GM12878 (cell line): Measurements from ENCODE around the gene MAPK13. TPM values are rescaled to one million over a fixed set of nuclear protein-coding genes. Genes with fewer than 3 reads are reported as not detected.
A peak's percentile ranks its signal among the peaks of the same experiment; 100 is the strongest.

Source experiments
- BRCA1 ChIP-seq: IDR thresholded peaks from 2 replicates; pipeline ENCODE4 v1.6.1; 2011; ENCODE audit warnings: low read depth, low read length, improper control_type of control experiment
- CHD1 ChIP-seq: IDR thresholded peaks from 2 replicates; pipeline ENCODE4 v1.6.1; 2012; ENCODE audit warnings: low read depth, low read length, improper control_type of control experiment
- CREB1 ChIP-seq: IDR thresholded peaks from 2 replicates; pipeline ENCODE4 v1.6.1; 2012; ENCODE audit warnings: low read depth, mild to moderate bottlenecking, inconsistent platforms
- CTCF ChIP-seq, 3 experiments: IDR thresholded peaks in 2 of 3; conservative IDR thresholded peaks in 1 of 3; 2 replicates each; pipeline ENCODE4 v1.5.1; 2011; ENCODE audit warnings: low read depth in 3 of 3, low read length in 3 of 3, mild to moderate bottlenecking in 3 of 3, control low read depth in 2 of 3, moderate library complexity in 2 of 3, inconsistent platforms in 1 of 3, mixed read lengths in 1 of 3; ENCODE audit not compliant: control insufficient read depth in 2 of 3, insufficient read depth in 1 of 3; ENCODE audit errors: extremely low read depth in 1 of 3
- EED ChIP-seq: sonication (generic); IDR thresholded peaks from 2 replicates; pipeline ENCODE4 v1.6.1; 2016; ENCODE audit warnings: antibody characterized with exemption, low read depth
- EGR1 ChIP-seq, 2 experiments: IDR thresholded peaks; 1 replicate in 1 of 2; 2 replicates in 1 of 2; pipeline ENCODE4 v1.6.1; 2011 to 2012; ENCODE audit warnings: low read depth in 2 of 2, low read length in 2 of 2, borderline replicate concordance in 1 of 2, mild to moderate bottlenecking in 1 of 2, moderate library complexity in 1 of 2
- HCFC1 ChIP-seq: fragments of 150-350 bp; IDR thresholded peaks from 2 replicates; pipeline ENCODE4 v1.6.1; 2014; ENCODE audit warnings: low read length
- JUND ChIP-seq: IDR thresholded peaks from 2 replicates; pipeline ENCODE4 v1.6.1; 2012; ENCODE audit warnings: low read depth, mild to moderate bottlenecking, low read length, improper control_type of control experiment, moderate library complexity
- MAX ChIP-seq: IDR thresholded peaks from 2 replicates; pipeline ENCODE4 v1.6.1; 2012; ENCODE audit warnings: low read depth, low read length, improper control_type of control experiment
- MEF2B ChIP-seq: fragments of 450-650 bp; IDR thresholded peaks from 2 replicates; pipeline ENCODE4 v1.6.1; 2018; ENCODE audit warnings: mild to moderate bottlenecking, moderate library complexity; ENCODE audit not compliant: partially characterized antibody, poor library complexity, severe bottlenecking
- MTA3 ChIP-seq: IDR thresholded peaks from 2 replicates; pipeline ENCODE4 v1.6.1; 2012; ENCODE audit warnings: low read length, inconsistent platforms, borderline replicate concordance
- NFXL1 ChIP-seq: fragments of 450-650 bp; IDR thresholded peaks from 2 replicates; pipeline ENCODE4 v1.6.1; 2017; ENCODE audit warnings: antibody characterized with exemption, mild to moderate bottlenecking, borderline replicate concordance
- PKNOX1 ChIP-seq: fragments of 450-650 bp; IDR thresholded peaks from 2 replicates; pipeline ENCODE4 v1.6.1; 2016; ENCODE audit warnings: mild to moderate bottlenecking
- POLR2AphosphoS5 ChIP-seq: IDR thresholded peaks from 2 replicates; pipeline ENCODE4 v1.6.1; 2011; ENCODE audit warnings: mild to moderate bottlenecking, low read length, inconsistent platforms
- RAD51 ChIP-seq: fragments of 450-650 bp; IDR thresholded peaks from 2 replicates; pipeline ENCODE4 v1.6.1; 2016; ENCODE audit warnings: moderate library complexity, mild to moderate bottlenecking, inconsistent platforms
- RELB ChIP-seq: fragments of 450-650 bp; IDR thresholded peaks from 2 replicates; pipeline ENCODE4 v1.6.1; 2017; ENCODE audit warnings: low read depth, mild to moderate bottlenecking, moderate library complexity
- REST ChIP-seq: IDR thresholded peaks from 2 replicates; pipeline ENCODE4 v1.6.1; 2012; ENCODE audit warnings: mild to moderate bottlenecking, low read depth, low read length
- STAT3 ChIP-seq: IDR thresholded peaks from 2 replicates; pipeline ENCODE4 v1.6.1; 2011; ENCODE audit warnings: low read depth, low read length, improper control_type of control experiment
- USF2 ChIP-seq: IDR thresholded peaks from 2 replicates; pipeline ENCODE4 v1.6.1; 2011; ENCODE audit warnings: low read depth, low read length, improper control_type of control experiment, borderline replicate concordance
- ZNF384 ChIP-seq: IDR thresholded peaks from 2 replicates; pipeline ENCODE4 v1.6.1; 2012; ENCODE audit warnings: low read depth, mild to moderate bottlenecking, low read length, improper control_type of control experiment, borderline replicate concordance
- polyA plus RNA-seq, 11 experiments: library from polyadenylated mRNA; depleted of rRNA in 4 of 11; unstranded in 6 of 11; stranded (reverse) in 5 of 11; fragments of >200 nt; fragmentation: Nextera tagmentation in 4 of 11; fragmentation: Illumina TruSeq in 1 of 11; extraction: Ambion mirVana in 4 of 11; extraction: Trizol in 1 of 11; gene quantifications; 1 replicate in 1 of 11; 2 replicates in 10 of 11; pipeline versions ENCODE4 v1.2.1 to v1.2.3, GENCODE V29; 2011 to 2016; ENCODE audit warnings: inconsistent platforms in 2 of 11, missing spikeins in 2 of 11, low read depth in 1 of 11
- total RNA-seq, 4 experiments: library from RNA; depleted of rRNA in 3 of 4; stranded (reverse); fragments of >200 nt in 3 of 4; fragmentation: Illumina TruSeq in 1 of 4; extraction: Trizol in 1 of 4; gene quantifications; 2 replicates each; pipeline versions ENCODE4 v1.2.1 to v1.2.3, GENCODE V29; 2013 to 2021

The MAPK13 gene
- total and polyA plus RNA-seq, 10 of the 15 experiments (the other 5 are each of a cell fraction or from before 2014, with no cell fraction given) = 1.8 to 48.0 (median 37.5) TPM

- TF ChIP-seq RAD51 = no peak
- no peak for TF ChIP-seq USF2
- TF ChIP-seq EGR1 (IDR thresholded peaks at IDR 0.05; ENCODE audit: borderline replicate concordance in 1 of 2, low read depth in 2 of 2, low read length in 2 of 2) = peak in 1 of 2 experiments; percentile 75; a peak in 1 of 3 replicates
- no peak for TF ChIP-seq EED
- peak; percentile 30 for TF ChIP-seq MEF2B
- TF ChIP-seq HCFC1 = no peak
- no peak for TF ChIP-seq STAT3
- no peak for TF ChIP-seq MTA3
- no peak for TF ChIP-seq CREB1
- TF ChIP-seq PKNOX1 = no peak
- TF ChIP-seq ZNF384 = no peak
- TF ChIP-seq MAX = peak; percentile 73; the same call in 1 of the 2 replicates
- TF ChIP-seq CHD1 = peak; percentile 70; the same call in 1 of the 2 replicates
- peak; percentile 4 to 27 (median 22); a peak in 3 of 6 replicates for TF ChIP-seq CTCF (IDR thresholded peaks at IDR 0.05 in 2 of 3, conservative IDR thresholded peaks at IDR 0.05 in 1 of 3; ENCODE audit: control insufficient read depth in 2 of 3, extremely low read depth in 1 of 3, insufficient read depth in 1 of 3, low read depth in 3 of 3, low read length in 3 of 3)
- TF ChIP-seq REST = no peak
- TF ChIP-seq JUND = no peak
- TF ChIP-seq RELB = no peak
- no peak for TF ChIP-seq BRCA1
- TF ChIP-seq POLR2AphosphoS5 = no peak
- no peak for TF ChIP-seq NFXL1
Observed at GRCh38 chr6:36130667-36131510, 576 bp downstream of the MAPK13 start (continued).
